ENCODE data around the gene PLK3.
"Not testable (repeated sequence)": the region's sequence is repeated elsewhere in the genome, so short reads cannot be mapped to it uniquely, and the experiment has no call there.

Gene PLK3

DNA sequence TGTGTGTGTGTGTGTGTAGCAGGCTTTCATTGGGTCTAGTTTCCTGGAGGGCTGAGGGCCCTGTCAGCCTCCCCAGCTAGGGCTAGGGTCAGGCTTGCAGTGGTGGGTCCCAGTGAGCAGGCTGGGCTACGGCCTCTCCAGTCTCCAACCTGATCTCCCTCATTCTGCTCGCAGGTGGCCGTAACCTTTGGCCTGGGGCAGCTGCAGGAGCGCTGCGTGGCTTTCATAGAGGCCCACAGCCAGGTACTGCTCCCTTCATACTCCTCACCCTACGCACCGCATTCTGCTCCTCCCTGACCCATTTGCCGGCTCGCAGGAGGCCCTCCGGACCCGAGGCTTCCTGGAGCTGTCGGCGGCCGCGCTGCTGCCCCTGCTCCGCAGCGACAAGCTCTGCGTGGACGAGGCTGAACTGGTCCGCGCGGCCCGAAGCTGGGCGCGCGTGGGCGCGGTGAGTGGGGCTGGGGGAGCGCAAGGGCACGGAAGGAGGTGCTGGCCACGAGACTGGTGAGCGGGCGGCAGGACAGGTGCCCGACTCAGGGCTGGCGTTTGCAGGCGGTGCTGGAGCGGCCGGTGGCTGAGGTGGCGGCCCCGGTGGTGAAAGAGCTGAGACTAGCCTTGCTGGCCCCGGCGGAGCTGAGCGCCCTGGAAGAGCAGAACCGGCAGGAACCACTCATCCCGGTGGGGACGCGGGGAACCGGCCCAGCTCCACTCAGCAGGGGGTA, 12.8 kb downstream of the PLK3 start:
- H3K4me3 ChIP-seq (ENCODE audit: low read depth, low read length): no peak overlapping the region
- no peak for DNase-seq (ENCODE audit: low read depth)
- no peak for TF ChIP-seq POLR2A (IDR thresholded peaks at IDR 0.05; ENCODE audit: extremely low read depth, insufficient read length)

DNA sequence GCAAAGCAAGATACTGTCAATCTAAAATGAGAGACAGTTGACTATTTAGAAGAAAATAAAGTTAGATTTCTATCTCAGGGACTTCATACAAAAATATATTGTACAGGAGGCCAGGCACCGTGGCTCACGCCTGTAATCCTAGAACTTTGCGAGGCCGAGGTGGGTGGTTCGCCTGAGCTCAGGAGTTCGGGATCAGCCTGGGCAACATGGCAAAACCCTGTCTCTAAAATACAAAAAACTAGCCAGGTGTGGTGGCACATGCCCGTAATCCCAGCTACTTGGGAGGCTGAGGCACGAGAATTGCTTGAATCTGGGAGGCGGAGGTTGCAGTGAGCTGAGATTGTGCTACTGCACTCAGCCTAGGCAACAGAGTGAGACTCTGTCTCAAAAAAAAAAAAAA, 15.7 kb downstream of the PLK3 start:
- not testable (repeated sequence) for H3K4me3 ChIP-seq (ENCODE audit: low read depth, low read length); DNase-seq (ENCODE audit: low read depth)

DNA sequence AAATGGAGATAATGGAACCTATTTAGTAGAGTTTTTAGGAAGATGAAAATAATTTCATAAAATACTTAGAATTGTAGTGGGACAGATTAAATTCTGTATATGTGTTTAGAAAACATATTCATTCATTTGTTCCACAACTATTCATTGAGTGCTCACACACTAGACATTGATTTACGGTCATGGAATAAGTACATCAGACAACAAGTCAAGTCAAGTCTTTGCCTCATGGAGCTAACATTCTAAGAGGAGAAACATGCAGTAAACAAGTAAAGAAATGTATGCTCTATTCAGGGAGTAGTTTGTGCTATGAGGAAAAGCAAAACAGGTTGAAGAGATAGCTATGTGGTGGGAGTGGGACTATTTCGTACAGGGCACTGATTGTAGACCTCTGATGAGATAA, 17.1 kb downstream of the PLK3 start:
- TF ChIP-seq MYC (IDR thresholded peaks at IDR 0.05; ENCODE audit: low read depth, low read length) (no peak), POLR2A (IDR thresholded peaks at IDR 0.05; ENCODE audit: extremely low read depth, insufficient read length) (no peak)
- TF ChIP-seq, protein P1, sequence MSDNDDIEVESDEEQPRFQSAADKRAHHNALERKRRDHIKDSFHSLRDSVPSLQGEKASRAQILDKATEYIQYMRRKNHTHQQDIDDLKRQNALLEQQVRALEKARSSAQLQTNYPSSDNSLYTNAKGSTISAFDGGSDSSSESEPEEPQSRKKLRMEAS (IDR thresholded peaks at IDR 0.05; ENCODE audit: low read depth, low read length): no peak
- TF ChIP-seq, protein P2, sequence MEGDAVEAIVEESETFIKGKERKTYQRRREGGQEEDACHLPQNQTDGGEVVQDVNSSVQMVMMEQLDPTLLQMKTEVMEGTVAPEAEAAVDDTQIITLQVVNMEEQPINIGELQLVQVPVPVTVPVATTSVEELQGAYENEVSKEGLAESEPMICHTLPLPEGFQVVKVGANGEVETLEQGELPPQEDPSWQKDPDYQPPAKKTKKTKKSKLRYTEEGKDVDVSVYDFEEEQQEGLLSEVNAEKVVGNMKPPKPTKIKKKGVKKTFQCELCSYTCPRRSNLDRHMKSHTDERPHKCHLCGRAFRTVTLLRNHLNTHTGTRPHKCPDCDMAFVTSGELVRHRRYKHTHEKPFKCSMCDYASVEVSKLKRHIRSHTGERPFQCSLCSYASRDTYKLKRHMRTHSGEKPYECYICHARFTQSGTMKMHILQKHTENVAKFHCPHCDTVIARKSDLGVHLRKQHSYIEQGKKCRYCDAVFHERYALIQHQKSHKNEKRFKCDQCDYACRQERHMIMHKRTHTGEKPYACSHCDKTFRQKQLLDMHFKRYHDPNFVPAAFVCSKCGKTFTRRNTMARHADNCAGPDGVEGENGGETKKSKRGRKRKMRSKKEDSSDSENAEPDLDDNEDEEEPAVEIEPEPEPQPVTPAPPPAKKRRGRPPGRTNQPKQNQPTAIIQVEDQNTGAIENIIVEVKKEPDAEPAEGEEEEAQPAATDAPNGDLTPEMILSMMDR (IDR thresholded peaks at IDR 0.05; ENCODE audit: low read depth, low read length): no peak
- H3K4me3 ChIP-seq (ENCODE audit: low read depth, low read length): no peak overlapping the region
- DNase-seq (ENCODE audit: low read depth): no peak

DNA sequence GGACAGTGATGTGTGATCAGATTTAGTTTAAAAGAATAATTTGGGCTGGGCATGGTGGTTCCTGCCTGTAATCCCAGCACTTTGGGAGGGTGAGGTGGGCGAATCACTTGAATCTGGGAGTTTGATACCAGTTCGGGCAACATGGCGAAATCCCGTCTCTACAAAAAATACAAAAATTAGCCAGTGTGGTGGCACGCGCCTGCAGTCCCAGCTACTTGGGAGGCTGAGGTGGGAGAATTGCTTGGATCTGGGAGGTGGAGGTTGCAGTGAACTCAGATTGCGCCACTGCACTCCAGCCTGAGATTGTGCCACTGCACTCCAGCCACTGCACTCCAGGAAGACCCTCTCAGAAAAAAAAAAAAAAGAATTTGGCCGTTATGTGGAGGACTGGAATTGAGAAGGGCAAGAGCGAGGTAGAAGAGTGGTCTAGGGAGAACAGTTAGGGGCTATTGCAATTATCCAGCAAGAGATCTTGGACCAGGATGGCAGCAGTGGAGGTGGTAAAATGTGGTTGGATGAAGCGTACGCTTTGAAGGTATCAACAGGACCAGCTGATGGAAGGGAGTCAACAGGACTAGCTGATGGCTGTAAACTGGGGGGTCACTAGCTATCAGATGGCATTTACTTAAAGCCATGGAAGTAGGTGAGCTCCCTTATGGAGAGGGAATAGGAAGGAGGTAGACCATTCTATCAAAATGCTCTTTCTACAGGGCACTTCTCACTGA, 17.8 kb downstream of the PLK3 start:
- no peak overlapping the region for H3K4me3 ChIP-seq (ENCODE audit: low read depth, low read length)
- no peak for DNase-seq (ENCODE audit: low read depth)
- TF ChIP-seq, protein P2 (IDR thresholded peaks at IDR 0.05; ENCODE audit: low read depth, low read length): no peak
- TF ChIP-seq MYC (IDR thresholded peaks at IDR 0.05; ENCODE audit: low read depth, low read length) (no peak), POLR2A (IDR thresholded peaks at IDR 0.05; ENCODE audit: extremely low read depth, insufficient read length) (no peak)
- TF ChIP-seq, protein P1 (IDR thresholded peaks at IDR 0.05; ENCODE audit: low read depth, low read length): no peak

DNA sequence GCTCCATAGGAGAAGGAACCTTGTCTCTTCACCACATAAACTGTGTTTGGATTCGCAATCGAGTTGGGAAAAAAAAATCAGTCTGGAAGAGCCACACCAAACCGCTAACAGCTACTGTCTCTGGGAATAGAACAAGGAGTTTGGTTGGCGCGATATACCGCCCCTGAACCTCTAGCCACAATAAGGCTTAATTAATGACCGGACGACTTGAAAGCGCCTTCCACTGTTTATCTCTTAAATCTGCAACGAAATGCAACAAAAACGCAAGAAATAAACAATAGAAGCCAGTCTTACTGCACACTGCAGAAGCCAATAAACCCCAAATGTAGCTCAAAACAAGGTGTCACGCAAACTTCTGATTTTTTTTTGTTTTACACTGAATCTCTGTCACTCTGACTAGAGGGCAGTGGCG, 19.0 kb downstream of the PLK3 start:
- H3K4me3 ChIP-seq (ENCODE audit: low read depth, low read length): peak overlapping the region; percentile 43
- no peak for DNase-seq (ENCODE audit: low read depth)
- TF ChIP-seq, protein P1 (IDR thresholded peaks at IDR 0.05; ENCODE audit: low read depth, low read length): no peak
- TF ChIP-seq MYC (IDR thresholded peaks at IDR 0.05; ENCODE audit: low read depth, low read length): no peak
- TF ChIP-seq POLR2A (IDR thresholded peaks at IDR 0.05; ENCODE audit: extremely low read depth, insufficient read length): no peak
- TF ChIP-seq, protein P2 (IDR thresholded peaks at IDR 0.05; ENCODE audit: low read depth, low read length): no peak

DNA sequence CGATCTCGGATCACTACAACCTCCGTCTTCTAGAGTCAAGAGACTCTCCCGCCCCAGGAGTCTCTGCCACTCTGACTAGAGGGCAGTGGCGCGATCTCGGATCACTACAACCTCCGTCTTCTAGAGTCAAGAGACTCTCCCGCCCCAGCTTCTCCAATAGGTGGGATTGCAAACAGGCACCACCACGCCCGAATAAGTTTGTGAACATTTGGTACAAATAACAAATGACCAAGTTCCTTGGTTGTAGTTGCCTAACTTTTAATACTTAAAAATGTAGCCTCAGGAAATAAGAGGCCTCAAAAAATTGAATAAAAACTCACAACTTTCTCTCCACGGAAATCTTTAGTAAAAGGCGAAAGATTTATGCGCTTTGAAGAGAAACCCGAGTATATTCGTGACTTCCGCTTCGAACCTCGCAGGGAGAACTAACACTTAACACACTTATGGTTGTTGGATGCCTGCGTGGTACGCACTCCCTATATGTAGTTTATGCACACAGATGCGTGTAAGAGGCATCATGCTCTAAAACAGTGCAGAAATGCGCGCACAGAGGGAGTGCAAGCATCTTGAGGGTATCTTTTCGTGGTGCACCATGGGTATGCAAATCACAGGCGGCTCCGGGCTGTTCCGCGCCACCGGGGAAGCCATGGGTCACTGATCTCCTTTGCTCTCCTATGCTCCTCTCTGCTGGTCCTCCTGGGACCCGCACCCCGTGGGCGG, 19.6 kb downstream of the PLK3 start:
- TF ChIP-seq, protein P2 (IDR thresholded peaks at IDR 0.05; ENCODE audit: low read depth, low read length): no peak
- TF ChIP-seq MYC (IDR thresholded peaks at IDR 0.05; ENCODE audit: low read depth, low read length) (0 out of 2 replicates have a peak, but pooled peaks have one; percentile 17), POLR2A (IDR thresholded peaks at IDR 0.05; ENCODE audit: extremely low read depth, insufficient read length) (peak; percentile 90)
- TF ChIP-seq, protein P1 (IDR thresholded peaks at IDR 0.05; ENCODE audit: low read depth, low read length): no peak
- peak; percentile 94 for DNase-seq (ENCODE audit: low read depth)
- peak overlapping the region; percentile 66 for H3K4me3 ChIP-seq (ENCODE audit: low read depth, low read length)

Data from NB4 (cell line).